ENCODE measurements around the gene RBMS3.

DNA sequence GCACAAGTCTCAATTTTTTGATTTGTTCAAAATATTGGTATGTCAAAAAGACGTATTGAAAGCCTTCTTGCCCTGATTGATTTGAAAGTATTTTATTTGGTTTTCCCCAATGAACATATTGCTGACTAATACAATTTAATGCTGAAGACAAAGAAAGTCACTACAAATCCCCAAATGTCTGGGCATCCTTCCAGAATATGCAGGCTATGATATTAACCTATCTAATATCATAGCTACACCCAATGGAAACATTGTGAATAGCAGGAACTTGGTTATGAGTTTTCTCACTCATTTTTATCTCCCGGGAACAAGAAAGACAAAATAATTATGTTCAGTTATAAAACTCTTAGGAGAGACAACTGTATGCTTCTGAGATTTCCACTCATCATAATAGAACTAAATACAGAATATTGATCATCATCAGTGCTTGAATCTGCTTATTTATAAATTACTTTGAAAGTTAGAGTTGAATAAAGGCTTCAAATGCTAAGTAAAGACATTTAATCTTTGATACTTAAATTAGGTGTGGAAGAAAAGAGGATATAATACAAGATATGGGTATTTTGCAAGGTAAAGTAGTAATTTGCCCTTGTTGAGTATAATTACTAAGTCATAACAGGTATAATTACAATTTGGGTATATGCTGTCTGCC lies 483.9 kb downstream of the RBMS3 start:
- TF ChIP-seq ZKSCAN1 (IDR thresholded peaks at IDR 0.05; ENCODE audit: low read length) (no peak), IKZF5 (CRISPR knock-in tag; IDR thresholded peaks at IDR 0.05) (no peak), NR2F1 (CRISPR knock-in tag; IDR thresholded peaks at IDR 0.05) (no peak), CTCF (CRISPR knock-in tag; IDR thresholded peaks at IDR 0.05) (no peak), U2AF2 (IDR thresholded peaks at IDR 0.05; ENCODE audit: low read depth, low read length) (no peak), SSRP1 (CRISPR knock-in tag; IDR thresholded peaks at IDR 0.05) (no peak), SIN3A (IDR thresholded peaks at IDR 0.05; ENCODE audit: borderline replicate concordance, low read depth, low read length) (no peak), NBN (conservative IDR thresholded peaks at IDR 0.05) (no peak)
